Measurements from ENCODE around the gene BIVM.
A peak's percentile ranks its signal among the peaks of the same experiment; 100 is the strongest.

Gene BIVM

GRCh38 chr13:102812611-102813287 lies 13.8 kb downstream of the BIVM start:
- no peak for TF ChIP-seq CTCF (IDR thresholded peaks at IDR 0.05; ENCODE audit: poor library complexity, severe bottlenecking)
- Histone ChIP-seq H3K36me3 (ENCODE audit: low read depth) (peaks cover 77% of the 10 kb centered on the region), H3K4me3 (ENCODE audit: severe bottlenecking) (no peak overlapping the region), H3K4me1 (ENCODE audit: insufficient read depth, poor library complexity, severe bottlenecking) (peaks cover 11% of the 10 kb centered on the region), H3K9me3 (ENCODE audit: severe bottlenecking) (no peaks in the 10 kb centered on the region), H3K27me3 (ENCODE audit: insufficient read depth, poor library complexity, severe bottlenecking) (no peaks in the 10 kb centered on the region), H3K27ac (ENCODE audit: poor library complexity, severe bottlenecking) (peak overlapping the region; percentile 45)
- no peak for DNase-seq (ENCODE audit: low spot score)
- ATAC-seq (ENCODE audit: low read depth): peak; percentile 64

GRCh38 chr13:102814025-102814607 lies 15.2 kb downstream of the BIVM start:
- ATAC-seq (ENCODE audit: low read depth): no peak
- no peaks in the 10 kb centered on the region for H3K9me3 ChIP-seq (ENCODE audit: severe bottlenecking)
- peaks cover 76% of the 10 kb centered on the region for H3K36me3 ChIP-seq (ENCODE audit: low read depth)

GRCh38 chr13:102814793-102815192 lies 15.9 kb downstream of the BIVM start:
- ATAC-seq (ENCODE audit: low read depth) (no peak), DNase-seq (ENCODE audit: low spot score) (no peak)
- H3K27me3 ChIP-seq (ENCODE audit: insufficient read depth, poor library complexity, severe bottlenecking): no peaks in the 10 kb centered on the region
- no peak overlapping the region for H3K4me3 ChIP-seq (ENCODE audit: severe bottlenecking)
- H3K36me3 ChIP-seq (ENCODE audit: low read depth): peaks cover 69% of the 10 kb centered on the region
- no peaks in the 10 kb centered on the region for H3K9me3 ChIP-seq (ENCODE audit: severe bottlenecking)
- H3K4me1 ChIP-seq (ENCODE audit: insufficient read depth, poor library complexity, severe bottlenecking): peaks cover 11% of the 10 kb centered on the region
- H3K27ac ChIP-seq (ENCODE audit: poor library complexity, severe bottlenecking): no peak overlapping the region
- TF ChIP-seq CTCF (IDR thresholded peaks at IDR 0.05; ENCODE audit: poor library complexity, severe bottlenecking): no peak

More at GRCh38 chr13:102814025-102814607, 15.2 kb downstream of the BIVM start:
- no peak for TF ChIP-seq CTCF (IDR thresholded peaks at IDR 0.05; ENCODE audit: poor library complexity, severe bottlenecking)
- H3K4me3 ChIP-seq (ENCODE audit: severe bottlenecking): no peak overlapping the region
- no peak overlapping the region for H3K27ac ChIP-seq (ENCODE audit: poor library complexity, severe bottlenecking)
- no peak for DNase-seq (ENCODE audit: low spot score)
- peaks cover 11% of the 10 kb centered on the region for H3K4me1 ChIP-seq (ENCODE audit: insufficient read depth, poor library complexity, severe bottlenecking)
- H3K27me3 ChIP-seq (ENCODE audit: insufficient read depth, poor library complexity, severe bottlenecking): no peaks in the 10 kb centered on the region

- no peak for TF ChIP-seq CTCF (IDR thresholded peaks at IDR 0.05; ENCODE audit: poor library complexity, severe bottlenecking)
- DNase-seq (ENCODE audit: low spot score): no peak
Observed at GRCh38 chr13:102815788-102816187, 16.9 kb downstream of the BIVM start.

GRCh38 chr13:102816708-102817107 lies 17.8 kb downstream of the BIVM start:
- Histone ChIP-seq H3K27me3 (ENCODE audit: insufficient read depth, poor library complexity, severe bottlenecking) (no peaks in the 10 kb centered on the region), H3K4me3 (ENCODE audit: severe bottlenecking) (no peak overlapping the region), H3K36me3 (ENCODE audit: low read depth) (peaks cover 64% of the 10 kb centered on the region), H3K4me1 (ENCODE audit: insufficient read depth, poor library complexity, severe bottlenecking) (peaks cover 11% of the 10 kb centered on the region), H3K9me3 (ENCODE audit: severe bottlenecking) (no peaks in the 10 kb centered on the region), H3K27ac (ENCODE audit: poor library complexity, severe bottlenecking) (no peak overlapping the region)
- DNase-seq (ENCODE audit: low spot score): no peak
- no peak for TF ChIP-seq CTCF (IDR thresholded peaks at IDR 0.05; ENCODE audit: poor library complexity, severe bottlenecking)
- no peak for ATAC-seq (ENCODE audit: low read depth)

More at GRCh38 chr13:102815788-102816187, 16.9 kb downstream of the BIVM start:
- Histone ChIP-seq H3K4me1 (ENCODE audit: insufficient read depth, poor library complexity, severe bottlenecking) (peaks cover 11% of the 10 kb centered on the region), H3K9me3 (ENCODE audit: severe bottlenecking) (no peaks in the 10 kb centered on the region), H3K27me3 (ENCODE audit: insufficient read depth, poor library complexity, severe bottlenecking) (no peaks in the 10 kb centered on the region), H3K27ac (ENCODE audit: poor library complexity, severe bottlenecking) (no peak overlapping the region), H3K4me3 (ENCODE audit: severe bottlenecking) (no peak overlapping the region), H3K36me3 (ENCODE audit: low read depth) (peaks cover 64% of the 10 kb centered on the region)
- ATAC-seq (ENCODE audit: low read depth): no peak

Measured in RWPE2 (cell line).